ENCODE results near the gene KCNV2. TPM values are rescaled to one million over a fixed set of nuclear protein-coding genes. Genes with fewer than 3 reads are reported as not detected.

KCNV2 gene
- total and polyA plus RNA-seq, 2 donors (not counting 1 experiment from before 2014, with no cell fraction given), result not detected

GRCh38 chr9:2758898-2759510 lies 41.7 kb downstream of the KCNV2 start:
- H3K4me1 Mint-ChIP-seq, result no peaks in the 10 kb centered on the region
- CTCF ChIA-PET, result no interaction called here
- WGBS (ENCODE audit: insufficient coverage), result no CpG with 5 or more reads among the region's 1 CpG

DNA sequence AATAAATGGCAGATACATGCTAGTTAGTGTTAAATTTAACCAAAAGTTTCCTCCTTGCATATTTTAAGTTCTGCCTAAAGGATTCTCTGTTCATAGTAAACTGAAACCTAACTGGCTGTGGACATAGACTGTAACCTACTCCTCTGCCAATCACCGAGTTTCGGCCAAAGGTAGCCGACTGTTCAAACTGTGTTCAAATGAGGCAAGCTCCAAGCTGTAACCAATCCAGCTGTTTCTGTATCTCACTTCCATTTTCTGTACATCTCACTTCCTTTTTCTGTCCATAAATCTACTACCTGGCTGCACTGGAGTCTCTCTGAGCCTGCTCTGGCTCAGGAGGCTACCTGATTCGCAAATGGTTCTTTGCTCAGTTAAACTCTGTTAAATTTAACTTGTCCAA lies 44.1 kb downstream of the KCNV2 start:
- no peak for DNase-seq
- Histone ChIP-seq H3K27me3 (replicated peaks in 1 of 4; ENCODE audit: control extremely low read depth in 1 of 4, control insufficient read depth in 3 of 4, insufficient read depth in 4 of 4, low read length in 3 of 4) (no peaks in the 10 kb centered on the region), H2AFZ (ENCODE audit: insufficient read depth, low read depth, low read length, poor library complexity, severe bottlenecking) (no peak overlapping the region), H3K79me2 (ENCODE audit: control insufficient read depth, insufficient read depth, low read length) (no peaks in the 10 kb centered on the region), H3K4me2 (replicated peaks; ENCODE audit: low read depth, low read length, poor library complexity, severe bottlenecking) (no peak overlapping the region), H3K4me3 (ENCODE audit: control extremely low read depth in 1 of 5, extremely low read depth in 1 of 5, insufficient read depth in 1 of 5, low read depth in 2 of 5, low read length in 4 of 5) (no peak overlapping the region), H3K4me1 (ENCODE audit: control insufficient read depth in 2 of 2, insufficient read depth in 2 of 2, low read length in 2 of 2) (no peaks in the 10 kb centered on the region), H3K9ac (ENCODE audit: low read length) (no peak overlapping the region), H4K20me1 (ENCODE audit: control insufficient read depth, insufficient read depth, low read length, poor library complexity, severe bottlenecking) (no peaks in the 10 kb centered on the region), H3K27ac (ENCODE audit: low read length in 2 of 2) (no peak overlapping the region), H3K36me3 (replicated peaks in 1 of 2; ENCODE audit: control extremely low read depth in 1 of 2, control insufficient read depth in 1 of 2, extremely low read depth in 1 of 2, insufficient read depth in 2 of 2, low read length in 1 of 2) (no peaks in the 10 kb centered on the region), H3K9me3 (ENCODE audit: control extremely low read depth in 1 of 3, control insufficient read depth in 2 of 3, insufficient read depth in 1 of 3, low read length in 2 of 3) (no peaks in the 10 kb centered on the region)
- Mint-ChIP-seq H3K27ac (no peak overlapping the region), H3K27me3 (no peaks in the 10 kb centered on the region), H3K4me3 (no peak overlapping the region), H3K9me3 (ENCODE audit: insufficient read depth) (no peaks in the 10 kb centered on the region), H3K4me1 (peaks cover 2% of the 10 kb centered on the region)
- CTCF ChIA-PET, result no interaction called here
- no peak for ATAC-seq (ENCODE audit: low read depth)
- TF ChIP-seq EZH2 (IDR thresholded peaks at IDR 0.05; ENCODE audit: borderline replicate concordance, insufficient read depth, low read depth, low read length, poor library complexity, severe bottlenecking), result no peak
- WGBS (ENCODE audit: insufficient coverage), result 85% methylated on average over 3 of the region's 4 CpGs
- intact Hi-C loops (cut with micrococcal nuclease), result no loop called here
- POLR2A ChIA-PET, result no interaction called here

More at GRCh38 chr9:2758898-2759510, 41.7 kb downstream of the KCNV2 start:
- POLR2A ChIA-PET, result no interaction called here
- H3K4me3 Mint-ChIP-seq, result no peak overlapping the region
- DNase-seq (no peak), ATAC-seq (ENCODE audit: low read depth) (no peak)
- no peaks in the 10 kb centered on the region for H3K36me3 ChIP-seq (replicated peaks in 1 of 2; ENCODE audit: control extremely low read depth in 1 of 2, control insufficient read depth in 1 of 2, extremely low read depth in 1 of 2, insufficient read depth in 2 of 2, low read length in 1 of 2)
- intact Hi-C loops (cut with micrococcal nuclease), result no loop called here
- no peaks in the 10 kb centered on the region for H4K20me1 ChIP-seq (ENCODE audit: control insufficient read depth, insufficient read depth, low read length, poor library complexity, severe bottlenecking)
- no peaks in the 10 kb centered on the region for H3K27me3 ChIP-seq (replicated peaks in 1 of 4; ENCODE audit: control extremely low read depth in 1 of 4, control insufficient read depth in 3 of 4, insufficient read depth in 4 of 4, low read length in 3 of 4)
- no peak overlapping the region for H3K4me3 ChIP-seq (ENCODE audit: control extremely low read depth in 1 of 5, extremely low read depth in 1 of 5, insufficient read depth in 1 of 5, low read depth in 2 of 5, low read length in 4 of 5)
- H3K27me3 Mint-ChIP-seq, result no peaks in the 10 kb centered on the region
- H3K27ac Mint-ChIP-seq, result no peak overlapping the region
- no peak overlapping the region for H3K4me2 ChIP-seq (replicated peaks; ENCODE audit: low read depth, low read length, poor library complexity, severe bottlenecking)
- no peaks in the 10 kb centered on the region for H3K4me1 ChIP-seq (ENCODE audit: control insufficient read depth in 2 of 2, insufficient read depth in 2 of 2, low read length in 2 of 2)
- H3K9me3 Mint-ChIP-seq (ENCODE audit: insufficient read depth), result no peaks in the 10 kb centered on the region
- TF ChIP-seq, protein P1, sequence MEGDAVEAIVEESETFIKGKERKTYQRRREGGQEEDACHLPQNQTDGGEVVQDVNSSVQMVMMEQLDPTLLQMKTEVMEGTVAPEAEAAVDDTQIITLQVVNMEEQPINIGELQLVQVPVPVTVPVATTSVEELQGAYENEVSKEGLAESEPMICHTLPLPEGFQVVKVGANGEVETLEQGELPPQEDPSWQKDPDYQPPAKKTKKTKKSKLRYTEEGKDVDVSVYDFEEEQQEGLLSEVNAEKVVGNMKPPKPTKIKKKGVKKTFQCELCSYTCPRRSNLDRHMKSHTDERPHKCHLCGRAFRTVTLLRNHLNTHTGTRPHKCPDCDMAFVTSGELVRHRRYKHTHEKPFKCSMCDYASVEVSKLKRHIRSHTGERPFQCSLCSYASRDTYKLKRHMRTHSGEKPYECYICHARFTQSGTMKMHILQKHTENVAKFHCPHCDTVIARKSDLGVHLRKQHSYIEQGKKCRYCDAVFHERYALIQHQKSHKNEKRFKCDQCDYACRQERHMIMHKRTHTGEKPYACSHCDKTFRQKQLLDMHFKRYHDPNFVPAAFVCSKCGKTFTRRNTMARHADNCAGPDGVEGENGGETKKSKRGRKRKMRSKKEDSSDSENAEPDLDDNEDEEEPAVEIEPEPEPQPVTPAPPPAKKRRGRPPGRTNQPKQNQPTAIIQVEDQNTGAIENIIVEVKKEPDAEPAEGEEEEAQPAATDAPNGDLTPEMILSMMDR (IDR thresholded peaks at IDR 0.05), result no peak
- TF ChIP-seq EZH2 (IDR thresholded peaks at IDR 0.05; ENCODE audit: borderline replicate concordance, insufficient read depth, low read depth, low read length, poor library complexity, severe bottlenecking), result no peak
- no peaks in the 10 kb centered on the region for H3K79me2 ChIP-seq (ENCODE audit: control insufficient read depth, insufficient read depth, low read length)
- no peak overlapping the region for H3K27ac ChIP-seq (ENCODE audit: low read length in 2 of 2)
- H3K9ac ChIP-seq (ENCODE audit: low read length), result no peak overlapping the region
- no peaks in the 10 kb centered on the region for H3K9me3 ChIP-seq (ENCODE audit: control extremely low read depth in 1 of 3, control insufficient read depth in 2 of 3, insufficient read depth in 1 of 3, low read length in 2 of 3)
- no peak overlapping the region for H2AFZ ChIP-seq (ENCODE audit: insufficient read depth, low read depth, low read length, poor library complexity, severe bottlenecking)

Measured in B cell (primary cell).